ENCODE results near the gene RAB12.
"Not testable (repeated sequence)": the region's sequence is repeated elsewhere in the genome, so short reads cannot be mapped to it uniquely, and the experiment has no call there.

Gene RAB12

DNA sequence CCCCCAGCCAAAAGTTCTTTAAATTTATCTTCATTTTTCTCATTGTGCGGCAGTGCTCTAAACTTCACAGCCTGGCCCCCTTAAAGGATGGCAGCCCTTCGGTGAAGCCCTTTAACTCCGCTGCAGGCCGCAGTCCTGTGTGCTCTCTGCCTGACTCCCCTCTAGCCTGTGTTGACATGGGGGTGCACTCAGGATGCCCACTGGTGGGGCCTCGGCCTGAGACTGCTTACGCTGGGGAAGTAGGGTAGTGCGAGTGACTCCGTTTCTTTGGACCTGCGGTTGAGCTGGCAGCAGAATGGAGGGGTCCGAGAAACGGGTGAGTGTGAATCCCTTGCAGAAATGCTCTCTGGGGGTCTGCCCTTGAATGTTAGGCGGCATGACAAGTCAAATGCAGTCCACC lies 5.6 kb downstream of the RAB12 start:
- no peak for FAIRE-seq

DNA sequence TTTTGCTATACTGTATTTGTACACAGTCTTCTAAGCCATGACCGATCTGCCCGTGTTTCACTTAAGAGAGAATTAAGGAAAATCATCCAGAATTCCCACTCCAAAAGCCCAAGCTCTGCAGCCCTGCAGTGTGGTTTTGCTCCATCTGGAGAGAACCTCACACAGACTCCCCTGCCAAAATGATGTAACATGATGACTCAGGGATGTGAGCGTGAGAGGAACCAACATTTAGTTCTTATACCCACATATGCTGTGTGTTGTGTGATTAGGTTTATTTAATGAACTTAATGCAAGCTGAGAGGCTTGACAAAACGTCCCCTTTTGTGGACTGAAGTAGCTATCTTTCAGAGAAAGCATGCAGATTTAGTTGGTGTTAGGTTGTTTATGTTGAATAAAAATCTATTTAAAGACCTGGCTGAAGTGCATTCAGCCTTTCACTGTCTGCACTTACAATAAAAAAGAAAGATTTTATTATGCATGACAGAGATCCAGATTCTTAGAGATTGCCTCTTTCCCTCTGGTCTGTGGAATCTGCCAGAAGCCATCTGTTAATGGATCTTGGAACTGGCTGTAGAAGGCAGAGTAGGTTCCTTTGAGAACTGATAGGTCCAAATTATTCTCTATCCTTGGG lies 6.3 kb downstream of the RAB12 start:
- no peak for FAIRE-seq

DNA sequence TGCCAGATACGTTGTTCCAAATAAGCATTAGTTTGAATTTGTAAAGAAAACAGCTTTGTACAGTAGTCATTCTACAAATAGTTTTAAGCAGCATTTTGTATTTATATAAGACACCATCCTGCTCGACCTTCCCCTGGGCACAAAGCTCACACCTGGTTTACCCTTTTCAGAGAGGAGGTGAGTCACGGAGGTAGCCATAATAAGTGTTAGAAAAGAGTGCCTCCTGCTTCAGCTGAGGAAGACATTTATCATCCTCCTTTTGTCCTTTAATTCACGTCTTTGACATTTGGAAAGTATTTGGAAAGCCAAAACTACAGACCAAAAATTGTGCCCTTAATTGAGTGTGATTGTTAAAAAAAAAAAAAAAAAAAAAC lies 6.8 kb downstream of the RAB12 start:
- FAIRE-seq: no peak

DNA sequence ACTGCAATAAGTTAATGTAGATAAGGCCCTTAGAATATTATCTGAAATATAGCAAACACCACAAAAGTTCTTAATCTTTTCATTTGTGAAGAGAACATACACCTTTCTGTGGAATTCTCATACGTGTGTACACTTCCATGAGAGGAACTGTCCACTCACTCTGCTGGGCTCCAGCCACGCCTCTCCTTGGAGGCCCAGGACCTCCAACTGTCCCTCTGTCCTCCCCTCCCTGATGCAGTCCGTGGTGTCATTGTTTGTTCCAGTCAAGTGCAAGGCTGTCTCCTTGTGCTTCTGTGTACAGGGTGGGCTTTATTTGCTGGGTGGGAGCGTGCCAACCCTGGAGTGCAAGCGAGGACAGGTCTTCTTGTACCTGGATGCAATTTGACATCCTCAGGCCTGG lies 8.7 kb downstream of the RAB12 start:
- no peak for FAIRE-seq

DNA sequence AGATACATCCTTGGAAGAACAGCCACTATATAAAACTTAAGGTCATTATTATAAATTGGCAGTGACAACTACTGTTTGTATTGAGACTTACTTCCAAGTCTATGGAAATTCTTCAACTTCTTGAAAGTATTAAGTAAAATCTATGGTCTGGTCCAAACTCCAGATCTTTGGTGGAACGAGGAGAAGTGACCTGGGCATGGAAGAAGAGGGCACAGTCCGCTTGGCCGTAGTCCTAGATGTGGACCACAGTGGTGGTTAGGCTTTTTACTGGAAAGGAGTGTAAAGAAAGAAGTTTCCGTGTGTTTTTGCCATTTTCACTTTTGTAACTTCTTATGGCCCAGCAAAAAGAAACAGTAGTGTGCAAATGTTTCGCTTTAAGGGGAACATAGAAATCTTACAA lies 9.8 kb downstream of the RAB12 start:
- FAIRE-seq: no peak

DNA sequence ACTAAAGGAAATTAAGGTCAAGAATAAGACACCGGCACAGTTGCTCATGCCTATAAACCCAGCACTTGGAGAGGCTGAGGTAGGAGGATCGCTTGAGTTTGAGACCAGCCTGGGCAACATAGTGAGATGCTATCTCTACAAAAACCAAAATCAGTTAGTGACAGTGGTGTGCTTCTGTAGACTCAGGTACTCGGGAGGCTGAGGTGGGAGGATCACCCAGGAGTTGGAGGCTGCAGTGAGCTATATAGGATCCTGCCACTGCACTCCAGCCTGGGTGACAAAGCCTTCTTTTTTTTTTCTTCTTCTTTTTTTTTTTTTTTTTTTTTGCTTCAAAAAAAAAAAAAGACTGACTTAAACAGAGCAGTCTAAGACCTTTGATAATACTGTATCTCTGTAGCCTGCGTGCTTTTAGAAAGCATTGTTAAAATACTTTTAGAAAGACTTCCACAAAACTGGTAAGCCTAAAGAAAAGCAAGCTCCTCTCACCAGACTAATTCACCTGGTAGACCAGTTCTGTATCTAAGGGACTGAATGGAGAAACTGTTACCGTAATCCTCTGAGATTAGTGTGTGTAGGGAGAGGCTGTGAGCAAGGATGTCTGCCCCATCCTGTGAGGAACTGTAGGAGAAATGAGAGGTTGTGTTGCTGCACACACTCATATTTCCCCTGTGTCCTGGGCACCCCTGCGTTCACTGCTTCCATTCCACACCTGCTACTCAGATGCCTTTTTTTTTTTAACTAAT lies 10.8 kb downstream of the RAB12 start:
- no peak for FAIRE-seq

DNA sequence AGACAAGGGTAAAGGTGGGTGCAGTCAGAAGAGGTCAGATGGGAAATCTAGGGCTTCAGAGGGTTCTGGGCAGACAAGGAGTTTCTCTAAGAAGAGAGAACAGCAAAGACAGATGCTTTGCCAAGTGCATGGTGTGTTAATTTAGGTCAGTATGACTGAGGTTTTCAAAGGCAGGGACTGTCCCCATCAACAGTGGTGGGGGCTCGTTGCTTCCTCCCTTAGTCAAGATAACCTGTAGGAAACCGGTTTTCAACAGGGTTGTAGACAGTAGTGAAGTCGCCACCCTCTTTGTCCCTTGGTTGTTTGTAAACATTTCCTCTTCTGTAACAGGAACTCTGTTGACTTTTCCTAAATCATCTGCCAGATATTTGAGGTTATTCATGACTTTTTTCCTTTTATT lies 11.6 kb downstream of the RAB12 start:
- FAIRE-seq: no peak

DNA sequence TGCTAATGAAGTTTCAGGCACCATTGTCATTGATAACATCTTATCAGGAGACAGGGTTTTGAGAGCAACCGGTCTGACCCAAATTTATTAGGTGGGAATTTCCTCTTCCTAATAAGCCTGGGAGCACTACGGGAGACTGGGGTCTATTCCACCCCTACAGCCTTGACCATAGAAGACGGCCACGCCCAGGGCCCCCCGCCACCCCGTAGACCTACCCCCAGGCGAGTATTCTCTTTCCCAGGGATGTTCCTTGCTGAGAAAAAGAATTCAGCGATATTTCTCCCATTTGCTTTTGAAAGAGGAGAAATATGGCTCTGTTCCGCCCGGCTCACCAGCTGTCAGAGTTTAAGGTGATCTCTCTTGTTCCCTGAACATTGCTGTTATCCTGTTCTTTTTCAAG lies 13.4 kb downstream of the RAB12 start:
- FAIRE-seq: not testable (repeated sequence)

DNA sequence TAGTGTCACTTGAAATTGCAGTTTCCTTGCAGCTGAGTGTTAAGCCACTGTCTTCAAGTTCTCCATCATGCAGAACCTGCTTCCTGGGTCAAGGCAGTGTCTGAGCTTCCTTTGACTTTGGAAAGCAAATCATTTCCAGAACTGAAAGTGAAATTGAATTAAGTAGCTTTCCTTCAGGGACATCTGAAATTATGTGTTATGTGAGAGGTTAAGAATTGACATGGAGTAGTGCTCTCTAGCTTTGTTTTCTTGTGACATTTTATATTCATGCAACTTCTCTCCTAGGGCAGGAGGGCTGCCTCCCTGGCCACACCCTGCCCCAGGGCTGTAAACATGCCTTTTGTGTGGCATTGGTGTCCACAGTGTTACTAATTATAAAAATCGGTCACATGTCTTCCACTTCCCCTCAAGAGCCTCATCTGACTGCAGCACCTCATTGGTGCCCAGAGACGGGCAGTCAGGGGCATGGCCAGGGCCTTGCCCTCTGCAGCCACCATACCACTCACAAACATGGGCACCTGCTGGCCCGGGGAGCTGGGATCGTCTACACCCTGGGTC lies 14.4 kb downstream of the RAB12 start:
- FAIRE-seq: no peak

DNA sequence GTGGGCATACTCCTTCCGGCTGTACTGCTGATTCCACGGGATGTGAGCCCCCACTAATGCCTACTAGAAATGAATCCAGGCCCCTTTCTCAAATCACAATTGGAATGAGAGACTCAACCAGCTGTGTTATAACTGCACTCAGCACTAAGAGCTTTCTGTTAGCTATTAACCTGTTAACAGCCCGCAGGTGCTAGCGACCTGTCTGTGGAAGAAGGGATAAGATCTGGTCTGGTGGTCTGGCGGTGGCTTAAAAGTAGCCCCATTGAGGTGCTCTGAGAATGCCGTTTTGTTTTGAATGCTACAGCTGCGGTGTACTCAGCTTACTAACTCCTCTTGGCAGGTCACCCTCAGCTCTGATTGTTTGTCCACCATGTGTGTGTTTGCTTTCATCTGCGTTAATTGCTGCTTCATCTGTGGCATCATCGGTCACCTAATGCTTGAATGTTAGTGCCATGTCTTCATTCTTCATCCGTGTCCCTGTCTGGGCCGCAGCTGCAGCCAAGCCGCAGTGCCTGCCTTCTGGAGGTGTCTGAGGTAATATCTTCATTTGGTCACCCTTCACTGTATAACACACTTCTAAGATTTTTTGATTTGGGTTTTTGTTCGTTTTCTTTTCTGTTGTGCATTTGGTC lies 16.3 kb downstream of the RAB12 start:
- no peak for FAIRE-seq

DNA sequence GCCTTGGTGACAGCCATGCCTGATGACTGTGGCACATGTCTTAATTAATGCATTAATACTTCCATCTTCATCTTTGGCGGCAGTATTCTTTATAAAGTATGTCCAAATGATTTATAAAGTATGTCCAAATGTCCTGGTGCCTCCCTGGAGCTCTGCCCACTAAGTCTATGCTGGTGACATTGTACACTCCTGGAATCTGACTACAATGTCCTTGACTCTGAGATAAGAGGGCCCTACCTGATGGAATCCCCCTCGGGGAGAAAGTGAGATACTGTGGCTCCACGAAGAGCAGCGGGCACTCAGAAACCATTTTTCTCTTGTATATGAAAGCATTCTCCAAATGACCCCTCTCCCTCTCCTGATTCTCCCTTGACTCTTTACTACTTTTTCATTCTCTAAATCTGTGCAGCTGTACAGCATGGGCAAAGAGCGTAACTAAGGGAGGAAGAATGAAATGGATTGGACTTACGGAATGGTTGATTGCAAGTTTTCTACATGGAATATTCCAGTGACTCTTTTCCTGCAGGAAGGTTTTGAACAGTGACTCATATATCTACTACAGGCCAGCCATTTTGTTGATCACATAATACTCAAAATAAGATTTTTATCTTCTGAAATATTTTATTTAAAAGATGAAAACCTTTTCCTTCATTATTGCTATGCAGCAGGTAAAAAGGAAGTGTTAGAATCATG lies 17.3 kb downstream of the RAB12 start:
- FAIRE-seq: no peak

DNA sequence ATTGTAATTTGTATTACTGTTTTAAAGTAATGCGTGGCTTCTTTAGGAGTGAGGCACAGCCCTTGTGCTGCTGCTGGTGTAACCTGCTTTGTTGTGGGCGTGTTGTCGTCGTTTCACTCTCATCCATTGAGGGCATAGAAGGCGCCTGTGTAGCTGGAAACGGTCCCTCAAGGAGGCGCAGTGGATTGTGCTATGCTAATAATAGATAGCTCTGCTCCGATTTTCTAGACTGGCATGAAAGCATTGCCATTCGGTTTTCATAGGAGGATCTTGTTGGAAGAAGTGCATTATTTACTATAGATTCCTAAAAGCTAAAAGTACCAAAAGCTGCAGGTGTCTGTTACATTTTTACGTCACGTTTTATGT lies 17.9 kb downstream of the RAB12 start:
- FAIRE-seq: no peak

DNA sequence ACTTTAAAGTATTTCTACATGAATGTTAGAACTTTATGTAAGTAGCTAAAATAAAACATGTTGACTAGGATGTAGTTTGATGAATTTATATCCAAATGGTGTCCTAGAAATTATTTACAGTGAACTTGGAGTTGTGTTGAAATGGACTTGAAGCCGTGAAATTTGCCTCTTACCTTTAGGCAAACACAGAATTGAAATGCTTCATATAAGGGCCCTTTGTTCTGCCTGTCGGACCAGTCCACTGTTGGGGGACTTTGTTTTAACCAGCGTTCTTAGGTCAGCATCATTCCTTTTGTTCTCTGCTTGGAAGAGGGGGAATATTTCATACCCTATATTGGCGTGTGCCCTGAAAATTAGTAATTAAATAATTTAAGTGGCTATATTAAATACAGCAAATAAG lies 18.3 kb downstream of the RAB12 start:
- no peak for FAIRE-seq

DNA sequence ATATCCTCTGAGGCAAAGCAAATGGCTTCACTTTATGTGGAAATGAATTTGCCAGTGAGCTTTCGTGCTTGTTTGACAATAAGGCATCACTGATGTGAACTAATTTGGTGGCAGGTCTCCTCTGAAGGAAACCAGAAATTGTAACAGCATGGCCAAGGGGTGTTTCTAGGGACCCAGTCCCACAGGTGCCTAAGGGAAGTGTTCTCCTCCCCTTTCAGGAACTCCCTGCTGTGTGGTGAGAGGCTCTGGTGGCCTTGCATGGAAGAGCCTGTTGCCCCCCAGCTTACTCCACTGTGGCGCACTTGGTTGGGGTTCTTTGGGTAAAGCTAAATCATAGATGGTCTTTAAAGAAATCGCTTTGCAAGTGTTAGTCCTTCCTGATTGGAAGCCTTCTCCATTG lies 20.4 kb downstream of the RAB12 start:
- no peak for FAIRE-seq

DNA sequence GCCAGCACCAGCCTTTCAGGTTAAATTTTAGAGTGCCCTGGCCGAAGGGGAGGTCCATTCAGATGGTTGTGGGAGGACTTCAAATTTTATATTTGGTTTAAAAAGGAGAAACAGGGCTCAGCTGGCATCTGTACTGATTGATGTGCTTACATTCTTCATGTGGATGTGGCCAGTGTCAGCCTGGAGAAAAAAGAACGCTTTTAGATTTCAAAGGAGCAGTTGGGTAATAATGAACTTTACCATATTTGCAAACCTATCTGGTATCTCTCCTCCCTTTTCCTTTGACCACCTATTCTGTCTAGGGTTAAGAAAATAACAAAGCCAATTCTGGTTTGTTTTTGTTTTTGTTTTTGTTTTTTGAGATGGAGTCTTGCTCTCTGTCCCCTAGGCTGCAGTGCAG lies 21.3 kb downstream of the RAB12 start:
- no peak for FAIRE-seq

DNA sequence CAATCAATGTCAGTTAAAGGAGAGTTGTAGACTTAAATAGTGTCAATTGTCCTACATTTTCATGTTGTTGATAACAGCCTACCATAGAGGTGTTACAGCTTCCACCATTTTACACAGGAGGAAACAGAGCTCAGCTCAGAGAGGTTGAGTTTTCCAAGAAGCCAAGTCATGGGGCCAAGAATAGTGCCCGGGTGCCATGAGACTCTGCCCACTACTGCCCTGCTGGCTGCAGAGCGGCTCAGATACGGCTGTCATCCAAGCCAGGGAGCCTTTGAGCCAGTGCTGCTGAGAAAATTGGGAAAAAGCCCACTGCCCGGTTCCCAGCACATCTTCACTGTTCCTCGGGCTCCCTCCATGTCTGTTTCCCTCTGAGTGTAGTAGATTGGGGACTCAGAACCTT lies 22.0 kb downstream of the RAB12 start:
- FAIRE-seq: no peak

DNA sequence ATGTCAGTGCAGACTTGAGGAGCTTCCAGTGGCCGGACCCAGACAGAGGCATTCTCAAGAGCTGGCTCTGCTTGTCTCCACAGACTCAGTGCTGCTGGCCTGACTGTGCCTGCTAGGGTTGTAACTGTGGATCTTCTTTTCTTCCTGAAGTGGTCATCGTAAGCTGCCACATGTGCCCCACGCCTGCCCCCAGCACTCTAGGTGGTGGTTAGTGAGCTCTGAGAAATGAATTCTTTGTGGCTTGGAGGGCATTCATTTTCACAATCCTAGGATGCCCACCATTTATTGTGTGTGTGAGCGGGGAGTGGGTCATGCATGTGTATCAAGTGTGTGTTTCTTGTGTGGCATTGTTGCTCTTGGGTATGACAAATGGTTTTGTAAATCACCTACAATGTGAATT lies 23.1 kb downstream of the RAB12 start:
- FAIRE-seq: no peak

DNA sequence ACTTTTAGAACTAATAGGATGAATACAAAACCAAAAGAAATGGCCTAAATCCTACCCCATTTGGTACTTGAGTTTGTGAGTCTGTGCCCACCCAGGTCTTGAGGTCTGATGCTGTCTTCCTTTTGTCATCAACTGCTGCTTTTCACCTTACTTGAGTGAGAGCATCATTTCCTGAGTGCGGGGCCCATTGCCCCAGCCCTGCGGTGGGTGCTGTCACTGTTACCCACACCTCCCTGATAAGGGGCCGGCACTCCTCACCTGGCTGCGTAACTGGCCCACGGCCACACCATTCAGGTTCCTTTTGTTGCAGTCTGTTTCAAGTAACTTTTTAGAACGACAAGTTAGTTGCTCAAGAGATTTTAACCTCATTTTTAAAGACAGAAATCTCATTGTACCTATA lies 25.3 kb downstream of the RAB12 start:
- FAIRE-seq: no peak

DNA sequence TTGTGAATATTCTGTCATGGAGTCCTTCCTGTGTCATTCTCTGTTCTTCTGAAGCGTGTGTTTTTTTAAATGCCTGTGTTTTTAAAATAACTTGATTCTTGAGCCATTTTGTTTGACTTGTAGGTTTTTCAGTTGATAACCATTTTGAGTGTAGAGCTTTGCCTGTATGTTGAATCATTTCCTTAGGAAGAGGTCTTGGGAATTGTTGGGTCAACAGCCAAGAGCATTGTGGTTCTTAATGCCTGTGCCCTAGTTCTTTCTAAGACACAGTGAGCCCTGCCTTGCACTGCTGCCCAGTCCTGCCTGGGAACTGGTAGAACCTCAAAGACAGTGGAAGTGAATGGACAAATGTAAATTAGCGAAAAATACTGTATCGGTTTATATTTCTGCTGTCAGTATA lies 25.9 kb downstream of the RAB12 start:
- FAIRE-seq: no peak

DNA sequence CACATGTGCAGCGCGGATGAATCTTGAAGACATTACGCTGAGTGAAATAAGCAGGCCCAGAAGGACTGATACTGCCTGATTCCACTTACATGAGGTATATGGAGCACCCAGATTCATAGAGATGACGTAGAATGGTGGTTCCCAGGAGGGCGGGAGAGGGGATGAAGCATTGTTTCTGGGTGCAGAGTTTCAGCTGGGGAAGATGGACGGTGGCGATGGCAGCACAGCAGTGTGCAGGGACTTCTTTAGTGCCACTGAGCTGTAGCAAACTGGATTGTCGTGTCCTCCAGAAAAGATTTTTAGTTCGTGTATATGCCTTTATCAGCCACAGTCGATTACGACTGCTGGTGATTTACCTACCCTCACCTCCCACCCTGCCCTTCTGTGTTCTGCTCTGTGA lies 30.5 kb downstream of the RAB12 start:
- no peak for FAIRE-seq

DNA sequence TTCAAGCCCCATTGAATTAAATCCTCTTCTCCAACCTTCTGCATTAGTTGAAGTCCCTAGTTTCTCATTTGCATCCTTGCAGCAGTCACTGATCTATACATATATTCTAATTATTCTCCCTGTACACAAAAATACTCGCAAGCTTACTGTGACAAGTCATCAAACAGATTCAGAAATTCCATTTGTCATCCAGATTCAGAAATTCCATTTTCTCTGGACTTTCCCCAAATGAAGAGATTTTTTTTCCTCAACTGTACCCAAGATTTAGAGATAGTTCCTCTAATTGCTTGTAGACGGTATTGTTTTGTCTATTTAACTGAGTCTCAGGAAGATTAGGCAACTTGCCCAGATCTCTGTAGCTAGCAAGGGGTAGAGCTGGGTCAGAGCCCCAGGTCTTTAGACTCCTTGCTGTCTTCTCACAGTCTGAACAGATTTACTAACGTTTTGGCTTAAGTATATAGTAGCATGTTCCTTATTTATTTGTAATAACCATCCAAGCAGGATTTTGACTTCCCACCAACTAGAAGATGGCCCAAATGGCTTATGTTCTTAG lies 34.2 kb downstream of the RAB12 start:
- no peak for FAIRE-seq

DNA sequence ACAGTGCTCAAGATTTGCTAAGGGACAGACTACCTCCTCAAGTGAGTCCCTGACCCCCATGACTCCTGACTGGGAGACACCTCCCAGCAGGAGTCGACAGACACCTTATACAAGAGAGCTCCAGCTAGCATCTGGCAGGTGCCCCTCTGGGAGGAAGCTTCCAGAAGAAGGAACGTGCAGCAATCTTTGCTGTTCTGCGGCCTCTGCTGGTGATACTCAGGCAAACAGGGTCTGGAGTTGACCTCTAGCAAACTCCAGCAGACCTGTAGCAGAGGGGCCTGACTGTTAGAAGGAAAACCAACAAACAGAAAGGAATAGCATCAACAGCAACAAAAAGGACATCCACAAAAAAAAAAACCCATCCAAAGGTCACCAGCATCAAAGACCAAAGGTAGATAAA lies 38.1 kb downstream of the RAB12 start:
- not testable (repeated sequence) for FAIRE-seq

DNA sequence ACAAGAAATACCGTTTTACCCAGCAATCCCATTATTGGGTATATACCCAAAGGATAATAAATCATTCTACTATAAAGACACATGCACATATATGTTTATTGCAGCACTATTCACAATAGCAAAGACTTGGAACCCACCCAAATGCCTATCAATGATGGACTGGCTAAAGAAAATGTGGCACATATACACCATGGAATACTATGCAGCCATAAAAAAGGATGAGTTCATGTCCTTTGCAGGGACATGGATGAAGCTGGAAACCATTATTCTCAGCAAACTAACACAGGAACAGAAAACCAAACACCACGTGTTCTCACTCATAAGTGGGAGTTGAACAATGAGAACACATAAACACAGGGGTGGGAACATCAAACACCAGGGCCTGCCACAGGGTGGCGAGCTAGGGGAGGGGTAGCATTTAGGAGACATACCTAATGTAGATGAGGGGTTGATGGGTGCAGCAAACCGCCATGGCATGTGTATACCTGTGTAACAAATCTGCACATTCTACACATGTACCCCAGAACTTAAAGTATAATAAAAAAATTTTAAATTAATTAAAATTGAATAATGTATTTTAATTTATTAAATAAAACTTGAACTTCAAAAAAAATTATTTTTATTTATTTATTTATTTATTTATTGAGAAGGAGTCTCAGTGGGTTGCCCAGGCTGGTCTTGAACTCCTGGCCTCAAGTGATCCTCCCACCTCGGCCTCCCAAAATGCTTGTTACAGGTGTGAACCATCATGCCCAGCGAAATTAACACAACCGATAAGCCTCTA lies 42.4 kb downstream of the RAB12 start:
- not testable (repeated sequence) for FAIRE-seq
